HG02678 (cell line): ENCODE measurements around the gene USP53.
A peak's percentile ranks its signal among the peaks of the same experiment; 100 is the strongest.
"Not testable (repeated sequence)": the region's sequence is repeated elsewhere in the genome, so short reads cannot be mapped to it uniquely, and the experiment has no call there.

ENCODE experiments used
- ATAC-seq: cut with Tn5 transposase; IDR thresholded peaks from one replicate; pipeline ENCODE4 v1.9.1; 2021; ENCODE audit warnings: mild to moderate bottlenecking, moderate library complexity; ENCODE audit not compliant: unreplicated experiment

Gene USP53

GRCh38 chr4:119266153-119266552 lies 53.6 kb downstream of the USP53 start:
- ATAC-seq, result no peak

- no peak for ATAC-seq
Observed at GRCh38 chr4:119268466-119268865, 56.0 kb downstream of the USP53 start.

- ATAC-seq, result no peak
Observed at GRCh38 chr4:119271361-119272085, 59.0 kb downstream of the USP53 start.

GRCh38 chr4:119279541-119279940 lies 67.0 kb downstream of the USP53 start:
- not testable (repeated sequence) for ATAC-seq

- ATAC-seq, result not testable (repeated sequence)
Observed at GRCh38 chr4:119279945-119280344, 67.4 kb downstream of the USP53 start.

- ATAC-seq, result no peak
Observed at GRCh38 chr4:119281393-119281792, 68.9 kb downstream of the USP53 start.

- no peak for ATAC-seq
Observed at GRCh38 chr4:119284876-119285780, 72.6 kb downstream of the USP53 start.

- no peak for ATAC-seq
Observed at GRCh38 chr4:119286377-119287002, 74.0 kb downstream of the USP53 start.

GRCh38 chr4:119289313-119289712 lies 76.8 kb downstream of the USP53 start:
- no peak for ATAC-seq

- ATAC-seq, result no peak
Observed at GRCh38 chr4:119290598-119290997, 78.1 kb downstream of the USP53 start.

GRCh38 chr4:119296356-119296755 lies 83.8 kb downstream of the USP53 start:
- ATAC-seq, result no peak

- ATAC-seq, result no peak
Observed at GRCh38 chr4:119297795-119298194, 85.3 kb downstream of the USP53 start.

- no peak for ATAC-seq
Observed at GRCh38 chr4:119299260-119299671, 86.8 kb downstream of the USP53 start.

GRCh38 chr4:119299741-119300100 lies 87.2 kb downstream of the USP53 start:
- ATAC-seq, result peak; percentile 59

- ATAC-seq, result peak; percentile 94
Observed at GRCh38 chr4:119300101-119300978, 87.8 kb downstream of the USP53 start.

- ATAC-seq, result no peak
Observed at GRCh38 chr4:119302073-119302832, 89.7 kb downstream of the USP53 start.

- ATAC-seq, result no peak
Observed at GRCh38 chr4:119303587-119304305, 91.2 kb downstream of the USP53 start.

GRCh38 chr4:119304431-119304830 lies 91.9 kb downstream of the USP53 start:
- no peak for ATAC-seq

- ATAC-seq, result no peak
Observed at GRCh38 chr4:119307606-119308005, 95.1 kb downstream of the USP53 start.
